ENCODE measurements around the gene L3MBTL4. TPM values are rescaled to one million over a fixed set of nuclear protein-coding genes. Genes with fewer than 3 reads are reported as not detected.

L3MBTL4 gene
- total RNA-seq, 2 experiments from 2014 or later: not detected

GRCh38 chr18:6327485-6327884 lies 87.2 kb downstream of the L3MBTL4 start:
- intact Hi-C loops (cut with micrococcal nuclease; ENCODE audit: unreplicated experiment): no loop called here
- Histone ChIP-seq H3K9me3 (ENCODE audit: low read length) (no peaks in the 10 kb centered on the region; the same call in 1 of the 2 replicates), H3K79me2 (ENCODE audit: insufficient read depth, low read depth, low read length) (no peaks in the 10 kb centered on the region), H3K9me2 (ENCODE audit: insufficient read depth, low read length) (no peaks in the 10 kb centered on the region), H3K4me1 (ENCODE audit: insufficient read depth, low read length, poor library complexity, severe bottlenecking) (no peaks in the 10 kb centered on the region), H4K20me1 (ENCODE audit: insufficient read depth, low read length) (no peaks in the 10 kb centered on the region), H2AFZ (ENCODE audit: low read length) (no peak overlapping the region), H3K27ac (ENCODE audit: low read depth, low read length, poor library complexity, severe bottlenecking) (no peak overlapping the region), H3K36me3 (ENCODE audit: insufficient read depth, low read length) (no peaks in the 10 kb centered on the region), H3K4me2 (ENCODE audit: low read length) (no peak overlapping the region), H3K4me3 (ENCODE audit: low read depth, low read length, poor library complexity, severe bottlenecking) (no peak overlapping the region)
- TF ChIP-seq, protein P1, sequence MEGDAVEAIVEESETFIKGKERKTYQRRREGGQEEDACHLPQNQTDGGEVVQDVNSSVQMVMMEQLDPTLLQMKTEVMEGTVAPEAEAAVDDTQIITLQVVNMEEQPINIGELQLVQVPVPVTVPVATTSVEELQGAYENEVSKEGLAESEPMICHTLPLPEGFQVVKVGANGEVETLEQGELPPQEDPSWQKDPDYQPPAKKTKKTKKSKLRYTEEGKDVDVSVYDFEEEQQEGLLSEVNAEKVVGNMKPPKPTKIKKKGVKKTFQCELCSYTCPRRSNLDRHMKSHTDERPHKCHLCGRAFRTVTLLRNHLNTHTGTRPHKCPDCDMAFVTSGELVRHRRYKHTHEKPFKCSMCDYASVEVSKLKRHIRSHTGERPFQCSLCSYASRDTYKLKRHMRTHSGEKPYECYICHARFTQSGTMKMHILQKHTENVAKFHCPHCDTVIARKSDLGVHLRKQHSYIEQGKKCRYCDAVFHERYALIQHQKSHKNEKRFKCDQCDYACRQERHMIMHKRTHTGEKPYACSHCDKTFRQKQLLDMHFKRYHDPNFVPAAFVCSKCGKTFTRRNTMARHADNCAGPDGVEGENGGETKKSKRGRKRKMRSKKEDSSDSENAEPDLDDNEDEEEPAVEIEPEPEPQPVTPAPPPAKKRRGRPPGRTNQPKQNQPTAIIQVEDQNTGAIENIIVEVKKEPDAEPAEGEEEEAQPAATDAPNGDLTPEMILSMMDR (conservative IDR thresholded peaks at IDR 0.05; ENCODE audit: low read length): no peak
- TF ChIP-seq EZH2phosphoT487 (IDR thresholded peaks at IDR 0.05; ENCODE audit: borderline replicate concordance, low read depth, low read length): no peak
- POLR2A ChIA-PET: interaction anchor here (0.6 kb wide), 1 partner anchor 18 kb away, joined by 4 read pairs; no protein-coding TSS in a partner anchor
- no peak for DNase-seq (ENCODE audit: low spot score)
- CTCF ChIA-PET (ENCODE audit: unreplicated experiment): no interaction called here
- no TSS peak for BruUV-seq (replicated peaks)

GRCh38 chr18:6326566-6326965 lies 88.1 kb downstream of the L3MBTL4 start:
- no peak overlapping the region for H2AFZ ChIP-seq (ENCODE audit: low read length)
- H3K79me2 ChIP-seq (ENCODE audit: insufficient read depth, low read depth, low read length): no peaks in the 10 kb centered on the region
- no peaks in the 10 kb centered on the region for H4K20me1 ChIP-seq (ENCODE audit: insufficient read depth, low read length)
- intact Hi-C loops (cut with micrococcal nuclease; ENCODE audit: unreplicated experiment): no loop called here
- no peak overlapping the region for H3K4me3 ChIP-seq (ENCODE audit: low read depth, low read length, poor library complexity, severe bottlenecking)
- H3K9me3 ChIP-seq (ENCODE audit: low read length): no peaks in the 10 kb centered on the region; the same call in 1 of the 2 replicates
- DNase-seq (ENCODE audit: low spot score): no peak
- no peak overlapping the region for H3K4me2 ChIP-seq (ENCODE audit: low read length)
- H3K4me1 ChIP-seq (ENCODE audit: insufficient read depth, low read length, poor library complexity, severe bottlenecking): no peaks in the 10 kb centered on the region
- no peaks in the 10 kb centered on the region for H3K36me3 ChIP-seq (ENCODE audit: insufficient read depth, low read length)
- BruUV-seq (replicated peaks): no TSS peak
- ChIA-PET CTCF (ENCODE audit: unreplicated experiment) (no interaction called here), POLR2A (no interaction called here)
- no peak for TF ChIP-seq EZH2phosphoT487 (IDR thresholded peaks at IDR 0.05; ENCODE audit: borderline replicate concordance, low read depth, low read length)
- TF ChIP-seq, protein P1 (conservative IDR thresholded peaks at IDR 0.05; ENCODE audit: low read length): no peak
- no peak overlapping the region for H3K27ac ChIP-seq (ENCODE audit: low read depth, low read length, poor library complexity, severe bottlenecking)
- no peaks in the 10 kb centered on the region for H3K9me2 ChIP-seq (ENCODE audit: insufficient read depth, low read length)

DNA sequence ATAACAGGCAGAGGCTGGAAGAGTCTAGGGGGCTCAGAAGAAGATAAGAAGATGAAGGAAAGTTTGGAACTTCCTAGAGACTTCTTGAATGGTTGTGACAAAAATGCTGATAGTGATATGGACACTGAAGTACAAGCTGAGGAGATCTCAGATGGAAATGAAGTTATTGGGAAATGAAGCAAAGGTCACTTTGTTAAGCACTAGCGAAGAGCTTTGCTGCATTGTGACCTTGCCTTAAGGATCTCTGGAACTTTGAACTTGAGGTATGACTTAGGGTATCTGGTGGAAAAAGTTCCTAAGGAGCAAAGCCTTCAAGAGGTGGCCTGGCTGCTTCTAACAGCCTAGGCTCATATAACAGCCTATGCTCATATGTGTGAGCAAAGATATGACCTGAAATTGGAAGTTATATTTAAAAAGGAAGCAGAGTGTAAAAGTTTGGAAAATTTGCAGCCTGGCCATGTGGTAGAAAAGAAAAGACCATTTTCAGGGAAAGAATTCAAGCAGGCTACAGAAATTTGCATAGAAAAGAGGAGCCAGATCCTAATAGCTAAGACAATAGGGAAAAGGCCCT lies 91.3 kb downstream of the L3MBTL4 start:
- Histone ChIP-seq H2AFZ (ENCODE audit: low read length) (no peak overlapping the region), H3K79me2 (ENCODE audit: insufficient read depth, low read depth, low read length) (no peaks in the 10 kb centered on the region), H3K27ac (ENCODE audit: low read depth, low read length, poor library complexity, severe bottlenecking) (no peak overlapping the region), H4K20me1 (ENCODE audit: insufficient read depth, low read length) (no peaks in the 10 kb centered on the region), H3K9me3 (ENCODE audit: low read length) (no peaks in the 10 kb centered on the region; the same call in 1 of the 2 replicates), H3K36me3 (ENCODE audit: insufficient read depth, low read length) (no peaks in the 10 kb centered on the region), H3K4me1 (ENCODE audit: insufficient read depth, low read length, poor library complexity, severe bottlenecking) (no peaks in the 10 kb centered on the region), H3K4me2 (ENCODE audit: low read length) (no peak overlapping the region), H3K4me3 (ENCODE audit: low read depth, low read length, poor library complexity, severe bottlenecking) (no peak overlapping the region), H3K9me2 (ENCODE audit: insufficient read depth, low read length) (no peaks in the 10 kb centered on the region)
- intact Hi-C loops (cut with micrococcal nuclease; ENCODE audit: unreplicated experiment): no loop called here
- no TSS peak for BruUV-seq (replicated peaks)
- TF ChIP-seq, protein P1 (conservative IDR thresholded peaks at IDR 0.05; ENCODE audit: low read length): no peak
- no peak for TF ChIP-seq EZH2phosphoT487 (IDR thresholded peaks at IDR 0.05; ENCODE audit: borderline replicate concordance, low read depth, low read length)
- CTCF ChIA-PET (ENCODE audit: unreplicated experiment): no interaction called here
- no peak for DNase-seq (ENCODE audit: low spot score)
- POLR2A ChIA-PET: no interaction called here
